GM23248 (cell line): ENCODE results near the gene SLC15A3.

Experiments used
- EZH2 ChIP-seq: fragments of 200-600 bp; sonication (generic); IDR thresholded peaks from 2 replicates; pipeline ENCODE4 v1.6.1; 2018; ENCODE audit warnings: antibody characterized with exemption, mild to moderate bottlenecking; ENCODE audit not compliant: insufficient read depth, poor library complexity, severe bottlenecking
- EZH2phosphoT487 ChIP-seq: fragments of 200-600 bp; sonication (generic); IDR thresholded peaks from 2 replicates; pipeline ENCODE4 v1.6.1; 2018; ENCODE audit warnings: antibody characterized with exemption, moderate library complexity, mild to moderate bottlenecking, low read depth; ENCODE audit not compliant: insufficient read depth

DNA sequence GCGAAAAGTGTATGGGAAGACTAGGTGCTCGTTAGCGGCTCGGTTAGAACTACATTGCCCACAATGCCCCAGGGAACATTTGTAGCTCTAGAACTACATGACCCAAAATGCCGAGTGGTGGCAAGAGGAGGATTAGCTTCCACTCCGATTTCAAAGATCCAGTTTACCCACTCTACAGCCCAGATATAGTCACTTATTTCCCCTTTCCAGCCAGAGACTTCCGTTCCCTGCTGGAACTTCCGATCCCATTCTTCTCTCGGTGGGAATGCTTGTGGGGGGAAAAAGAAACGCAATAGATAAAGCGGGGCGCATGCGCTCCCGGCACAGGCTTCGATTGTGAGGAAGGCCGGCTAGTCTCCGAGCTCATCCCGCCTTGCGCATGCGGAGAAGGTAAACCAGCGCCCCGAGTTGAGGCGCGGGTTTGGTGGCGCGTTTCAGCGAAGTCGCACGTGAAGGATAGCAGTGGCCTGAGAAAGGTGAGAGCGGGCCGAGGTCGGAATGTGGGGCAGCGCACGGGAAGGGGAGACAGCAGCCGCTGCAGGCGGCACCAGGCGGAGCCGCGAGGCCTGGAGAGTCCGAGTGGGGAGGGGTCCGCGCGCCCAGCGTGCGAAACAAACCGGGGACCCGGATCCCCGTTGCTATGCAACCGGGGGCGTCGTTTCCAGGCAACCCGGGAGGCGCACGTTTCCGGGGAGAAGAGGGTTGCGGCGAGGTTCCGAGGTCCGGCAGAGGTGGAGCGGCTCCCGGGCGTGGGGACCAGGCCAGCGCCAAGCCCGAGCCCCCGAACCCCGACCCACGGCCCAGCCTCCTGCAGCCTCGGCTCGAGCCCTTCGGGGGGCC, 38.0 kb downstream of the SLC15A3 start, which contains the start of gene TMEM109:
- no peak for TF ChIP-seq EZH2phosphoT487
- TF ChIP-seq EZH2: no peak
